Measurements from ENCODE around the gene FGF1. TPM values are rescaled to one million over a fixed set of nuclear protein-coding genes. Genes with fewer than 3 reads are reported as not detected.

FGF1 gene
- total RNA-seq, 2 donors from 2014 or later, result 11.4 to 56.7 TPM

DNA sequence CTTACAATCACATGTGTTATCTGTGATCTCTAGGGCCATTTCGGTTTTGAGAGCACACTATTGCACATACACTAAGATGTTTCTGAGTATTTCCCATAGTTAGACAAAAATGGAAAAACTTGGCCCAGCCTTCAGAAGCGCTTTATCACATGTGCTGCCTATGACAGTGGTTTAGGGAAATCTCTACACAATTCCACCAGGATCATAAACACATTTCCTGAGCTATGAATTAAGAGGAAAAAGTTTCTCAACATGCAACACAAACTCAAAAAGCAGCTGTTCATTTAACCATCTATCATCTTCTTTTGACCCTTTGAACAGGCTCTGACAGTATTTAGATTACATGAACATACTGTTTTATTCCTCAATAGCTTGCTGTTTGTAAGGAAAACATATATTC is 15.1 kb downstream of the FGF1 start:
- DNase-seq (ENCODE audit: low spot score), result no peak
- ATAC-seq (ENCODE audit: insufficient number of reproducible peaks, low FRiP score, low read depth), result no peak
- H3K4me1 ChIP-seq (ENCODE audit: control insufficient read depth in 1 of 2, low read depth in 2 of 2), result peaks cover 3 to 22% of the 10 kb centered on the region in 2 donors
- no peaks in the 10 kb centered on the region for H3K9me3 ChIP-seq
- no peaks in the 10 kb centered on the region for H3K27me3 ChIP-seq (replicated peaks; ENCODE audit: insufficient read depth)
- no peak overlapping the region for H3K27ac ChIP-seq
- TF ChIP-seq, protein P1, sequence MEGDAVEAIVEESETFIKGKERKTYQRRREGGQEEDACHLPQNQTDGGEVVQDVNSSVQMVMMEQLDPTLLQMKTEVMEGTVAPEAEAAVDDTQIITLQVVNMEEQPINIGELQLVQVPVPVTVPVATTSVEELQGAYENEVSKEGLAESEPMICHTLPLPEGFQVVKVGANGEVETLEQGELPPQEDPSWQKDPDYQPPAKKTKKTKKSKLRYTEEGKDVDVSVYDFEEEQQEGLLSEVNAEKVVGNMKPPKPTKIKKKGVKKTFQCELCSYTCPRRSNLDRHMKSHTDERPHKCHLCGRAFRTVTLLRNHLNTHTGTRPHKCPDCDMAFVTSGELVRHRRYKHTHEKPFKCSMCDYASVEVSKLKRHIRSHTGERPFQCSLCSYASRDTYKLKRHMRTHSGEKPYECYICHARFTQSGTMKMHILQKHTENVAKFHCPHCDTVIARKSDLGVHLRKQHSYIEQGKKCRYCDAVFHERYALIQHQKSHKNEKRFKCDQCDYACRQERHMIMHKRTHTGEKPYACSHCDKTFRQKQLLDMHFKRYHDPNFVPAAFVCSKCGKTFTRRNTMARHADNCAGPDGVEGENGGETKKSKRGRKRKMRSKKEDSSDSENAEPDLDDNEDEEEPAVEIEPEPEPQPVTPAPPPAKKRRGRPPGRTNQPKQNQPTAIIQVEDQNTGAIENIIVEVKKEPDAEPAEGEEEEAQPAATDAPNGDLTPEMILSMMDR (IDR thresholded peaks at IDR 0.05), result no peak
- H3K36me3 ChIP-seq, result no peaks in the 10 kb centered on the region
- H3K4me3 ChIP-seq, result no peak overlapping the region

DNA sequence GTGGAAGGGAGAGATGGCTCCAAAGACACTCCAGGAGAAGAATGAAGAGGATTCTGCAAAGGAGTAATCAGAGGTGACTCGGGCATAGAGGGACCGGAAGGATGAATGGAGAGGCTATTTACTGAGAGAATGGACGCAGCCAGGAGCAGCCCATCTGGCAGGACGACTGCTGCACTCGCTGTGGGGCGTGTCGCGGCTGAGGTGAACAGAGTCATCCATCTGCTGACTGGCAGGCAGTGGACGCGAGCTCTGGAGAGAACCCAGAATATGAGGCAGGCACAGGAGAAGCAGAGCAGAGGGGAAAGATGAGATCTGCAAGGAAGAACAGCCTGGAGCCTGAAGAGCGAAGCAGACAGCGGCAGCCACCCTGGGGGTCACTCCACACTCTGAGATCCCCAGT is 16.4 kb downstream of the FGF1 start:
- no peak overlapping the region for H3K27ac ChIP-seq
- no peaks in the 10 kb centered on the region for H3K36me3 ChIP-seq
- ATAC-seq (ENCODE audit: insufficient number of reproducible peaks, low FRiP score, low read depth), result no peak
- H3K4me3 ChIP-seq, result no peak overlapping the region
- DNase-seq (ENCODE audit: low spot score), result no peak
- no peaks in the 10 kb centered on the region for H3K9me3 ChIP-seq
- TF ChIP-seq, protein P1 (IDR thresholded peaks at IDR 0.05), result no peak
- H3K4me1 ChIP-seq (ENCODE audit: control insufficient read depth in 1 of 2, low read depth in 2 of 2), result peaks cover 3 to 17% of the 10 kb centered on the region in 2 donors
- H3K27me3 ChIP-seq (replicated peaks; ENCODE audit: insufficient read depth), result no peaks in the 10 kb centered on the region

DNA sequence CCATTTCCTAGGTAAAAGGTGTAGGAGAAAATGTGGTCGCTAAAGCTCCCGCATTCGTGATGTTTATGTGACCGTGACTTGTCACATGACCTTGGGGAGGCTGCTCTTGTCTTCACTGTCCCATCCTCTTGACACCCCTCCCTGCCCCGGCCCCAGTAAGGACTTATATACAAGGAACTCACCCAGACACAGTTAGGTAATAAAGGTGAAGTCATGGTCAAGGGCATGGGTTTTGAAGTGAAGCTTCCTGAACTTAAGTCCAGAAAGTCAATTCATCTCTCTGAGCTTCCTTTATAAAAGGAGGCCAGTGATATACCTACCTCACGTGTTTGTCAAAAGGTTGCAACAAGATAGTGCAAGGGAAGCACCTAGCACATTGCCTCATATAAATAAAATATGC is 17.6 kb downstream of the FGF1 start:
- H3K4me1 ChIP-seq (ENCODE audit: control insufficient read depth in 1 of 2, low read depth in 2 of 2), result peaks cover 3 to 13% of the 10 kb centered on the region in 2 donors
- no peaks in the 10 kb centered on the region for H3K36me3 ChIP-seq
- H3K27ac ChIP-seq, result no peak overlapping the region
- TF ChIP-seq, protein P1 (IDR thresholded peaks at IDR 0.05), result no peak
- no peak overlapping the region for H3K4me3 ChIP-seq
- H3K27me3 ChIP-seq (replicated peaks; ENCODE audit: insufficient read depth), result no peaks in the 10 kb centered on the region
- H3K9me3 ChIP-seq, result no peaks in the 10 kb centered on the region
- DNase-seq (ENCODE audit: low spot score) (no peak), ATAC-seq (ENCODE audit: insufficient number of reproducible peaks, low FRiP score, low read depth) (no peak)

DNA sequence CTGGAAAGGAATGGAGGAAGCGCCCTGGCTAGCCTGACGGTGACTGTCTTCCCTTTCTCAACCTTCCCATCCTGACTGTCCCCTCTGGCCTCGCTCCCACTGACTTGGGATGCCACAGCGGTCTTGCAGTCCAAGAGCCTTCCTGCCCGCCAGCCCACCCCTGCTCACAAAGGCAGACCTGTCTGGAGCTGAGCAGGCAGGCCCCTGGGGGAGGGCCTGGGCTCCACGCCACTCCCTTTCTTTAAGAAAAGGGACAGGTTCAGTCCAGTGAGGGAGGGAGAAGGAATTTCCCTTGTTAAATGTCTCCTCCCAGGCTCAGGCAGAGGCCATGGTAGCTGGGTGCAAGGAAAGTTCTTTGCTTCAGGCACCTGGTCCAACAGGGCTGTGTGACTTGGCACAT is 18.1 kb downstream of the FGF1 start:
- H3K4me3 ChIP-seq, result no peak overlapping the region
- H3K9me3 ChIP-seq, result no peaks in the 10 kb centered on the region
- TF ChIP-seq, protein P1 (IDR thresholded peaks at IDR 0.05), result no peak
- H3K27ac ChIP-seq, result no peak overlapping the region
- DNase-seq (ENCODE audit: low spot score) (no peak), ATAC-seq (ENCODE audit: insufficient number of reproducible peaks, low FRiP score, low read depth) (no peak)
- peaks cover 3 to 13% of the 10 kb centered on the region in 2 donors for H3K4me1 ChIP-seq (ENCODE audit: control insufficient read depth in 1 of 2, low read depth in 2 of 2)
- H3K27me3 ChIP-seq (replicated peaks; ENCODE audit: insufficient read depth), result no peaks in the 10 kb centered on the region
- H3K36me3 ChIP-seq, result no peaks in the 10 kb centered on the region

DNA sequence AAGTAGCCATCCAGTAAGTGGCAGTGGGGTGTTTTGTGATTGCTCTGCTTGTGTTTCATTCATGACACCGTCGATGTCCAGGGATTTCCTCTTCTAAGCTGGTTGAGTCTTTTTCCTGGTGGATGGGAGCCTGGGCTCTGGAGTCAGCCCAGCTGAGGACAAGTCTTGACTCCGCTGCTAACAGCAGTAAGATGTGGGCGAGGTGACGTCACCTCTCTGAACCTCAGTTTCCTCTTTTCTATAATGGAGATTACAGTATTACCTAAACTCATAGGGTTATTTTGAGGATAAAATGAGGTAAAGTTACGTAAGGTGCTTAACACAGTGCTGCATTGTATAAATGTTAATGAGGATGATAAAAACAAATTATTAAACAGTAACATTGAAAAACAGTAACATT is 21.3 kb downstream of the FGF1 start:
- Histone ChIP-seq H3K9me3 (no peaks in the 10 kb centered on the region), H3K27ac (no peak overlapping the region), H3K4me3 (no peak overlapping the region), H3K27me3 (replicated peaks; ENCODE audit: insufficient read depth) (no peaks in the 10 kb centered on the region), H3K36me3 (no peaks in the 10 kb centered on the region), H3K4me1 (ENCODE audit: control insufficient read depth in 1 of 2, low read depth in 2 of 2) (peaks cover 0 to 7% of the 10 kb centered on the region in 2 donors)
- no peak for DNase-seq (ENCODE audit: low spot score)
- ATAC-seq (ENCODE audit: insufficient number of reproducible peaks, low FRiP score, low read depth), result no peak
- TF ChIP-seq, protein P1 (IDR thresholded peaks at IDR 0.05), result no peak
